ENCODE results near the gene STAT5B.

DNA sequence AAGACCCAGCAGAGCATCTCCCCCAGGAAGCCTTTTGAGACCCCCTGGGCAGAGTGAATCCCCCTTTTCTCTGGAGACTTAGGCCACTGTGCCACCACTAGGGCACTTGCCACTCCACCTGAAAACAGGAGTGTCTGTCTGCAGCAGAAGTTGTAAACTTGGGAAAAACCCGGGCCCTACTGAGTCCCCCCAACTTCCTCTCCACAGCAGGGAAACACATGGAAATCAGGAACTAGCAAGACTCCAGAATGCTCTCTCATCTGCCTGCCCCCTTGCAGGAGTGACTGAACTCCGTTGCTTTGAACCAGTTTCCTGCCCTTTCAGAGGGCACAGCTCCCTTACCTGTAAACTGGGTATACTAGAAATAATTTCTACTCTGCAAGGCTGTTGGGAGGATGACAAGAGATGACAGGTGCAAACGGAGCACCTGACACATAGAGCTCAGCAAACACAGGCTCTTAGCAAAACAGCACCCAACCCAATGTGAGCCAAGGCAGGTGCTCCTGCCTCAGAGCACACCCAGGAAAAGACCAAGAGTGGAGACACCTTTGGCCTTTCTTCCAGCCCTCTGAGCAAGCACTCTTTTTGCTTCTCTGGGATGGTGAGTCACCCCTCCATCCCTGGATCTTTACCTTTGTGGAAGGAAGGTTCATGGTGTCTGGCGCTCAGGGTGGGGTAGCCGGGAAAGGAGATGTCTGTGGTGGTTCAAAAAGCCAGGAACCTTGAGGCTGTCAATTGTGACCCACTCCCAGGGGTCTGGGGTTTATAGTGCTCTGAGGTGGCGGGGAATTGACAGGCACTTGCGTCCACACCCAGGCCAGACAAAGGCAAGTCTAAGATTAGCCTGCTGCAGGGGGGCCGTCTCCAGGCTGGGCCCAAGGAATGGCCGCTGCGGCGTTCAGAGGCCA is 91.2 kb downstream of the STAT5B start, which contains the start of gene HCRT:
- TF ChIP-seq, protein P1, sequence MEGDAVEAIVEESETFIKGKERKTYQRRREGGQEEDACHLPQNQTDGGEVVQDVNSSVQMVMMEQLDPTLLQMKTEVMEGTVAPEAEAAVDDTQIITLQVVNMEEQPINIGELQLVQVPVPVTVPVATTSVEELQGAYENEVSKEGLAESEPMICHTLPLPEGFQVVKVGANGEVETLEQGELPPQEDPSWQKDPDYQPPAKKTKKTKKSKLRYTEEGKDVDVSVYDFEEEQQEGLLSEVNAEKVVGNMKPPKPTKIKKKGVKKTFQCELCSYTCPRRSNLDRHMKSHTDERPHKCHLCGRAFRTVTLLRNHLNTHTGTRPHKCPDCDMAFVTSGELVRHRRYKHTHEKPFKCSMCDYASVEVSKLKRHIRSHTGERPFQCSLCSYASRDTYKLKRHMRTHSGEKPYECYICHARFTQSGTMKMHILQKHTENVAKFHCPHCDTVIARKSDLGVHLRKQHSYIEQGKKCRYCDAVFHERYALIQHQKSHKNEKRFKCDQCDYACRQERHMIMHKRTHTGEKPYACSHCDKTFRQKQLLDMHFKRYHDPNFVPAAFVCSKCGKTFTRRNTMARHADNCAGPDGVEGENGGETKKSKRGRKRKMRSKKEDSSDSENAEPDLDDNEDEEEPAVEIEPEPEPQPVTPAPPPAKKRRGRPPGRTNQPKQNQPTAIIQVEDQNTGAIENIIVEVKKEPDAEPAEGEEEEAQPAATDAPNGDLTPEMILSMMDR (IDR thresholded peaks at IDR 0.05; ENCODE audit: insufficient read depth, low read depth, low read length), result no peak
- no peak for TF ChIP-seq EZH2 (IDR thresholded peaks at IDR 0.05; ENCODE audit: insufficient read depth, low read length)

Measured in astrocyte (in vitro differentiated cells and primary cell).